Measurements from ENCODE around the gene CFTR. TPM values are rescaled to one million over a fixed set of nuclear protein-coding genes. Genes with fewer than 3 reads are reported as not detected.

Gene CFTR
- total and polyA plus RNA-seq, 2 of the 8 experiments (the other 6 are each of a cell fraction or from before 2014, with no cell fraction given), result 1.2 to 1.6 TPM

DNA sequence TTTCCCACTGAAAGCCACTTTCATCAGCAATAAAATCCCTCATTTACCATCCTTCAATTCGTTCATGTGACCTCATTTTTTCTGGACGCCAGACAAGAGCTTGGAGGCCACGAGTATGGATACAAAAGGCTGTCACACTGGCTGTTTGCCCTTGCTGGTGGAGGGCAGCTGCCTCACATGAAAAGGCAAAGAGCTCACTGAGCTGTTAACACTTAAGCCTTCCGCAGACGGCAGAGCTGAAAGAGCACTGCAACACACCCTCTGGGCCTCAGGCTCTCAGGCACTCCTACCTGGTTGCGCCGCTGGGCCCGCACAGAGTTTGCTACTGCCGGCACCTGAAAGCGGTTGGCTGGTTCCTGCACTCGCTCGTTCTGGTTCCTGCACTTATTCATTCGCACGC, 193.5 kb downstream of the CFTR start (continued):
- TF ChIP-seq NRF1 (IDR thresholded peaks at IDR 0.05; ENCODE audit: low read depth, low read length) (no peak), SIN3A (conservative IDR thresholded peaks at IDR 0.05 in 1 of 2, IDR thresholded peaks at IDR 0.05 in 1 of 2; ENCODE audit: low read depth in 1 of 2, low read length in 2 of 2) (no peak), SUZ12 (IDR thresholded peaks at IDR 0.05; ENCODE audit: low read length) (no peak), HDAC6 (IDR thresholded peaks at IDR 0.05; ENCODE audit: low read depth, low read length) (no peak), CHD1 (IDR thresholded peaks at IDR 0.05; ENCODE audit: low read depth, low read length) (no peak), RFX5 (IDR thresholded peaks at IDR 0.05; ENCODE audit: borderline replicate concordance, low read depth, low read length) (no peak), POLR2AphosphoS5 (IDR thresholded peaks at IDR 0.05; ENCODE audit: low read depth, low read length) (peak; percentile 50; the same call in 1 of the 2 replicates), SIRT6 (IDR thresholded peaks at IDR 0.05; ENCODE audit: low read length) (no peak), SAP30 (IDR thresholded peaks at IDR 0.05; ENCODE audit: insufficient read depth, insufficient replicate concordance, low read length) (no peak)
